NCI-H146 treated with DMSO at 0.1 percent for 48 hours (cell line): ENCODE measurements around the gene HTT.

Experiments
- DNase-seq: peaks from one replicate; lab custom pipeline; 2025; ENCODE audit not compliant: unreplicated experiment; lab: John Stamatoyannopoulos, UW

HTT gene

GRCh38 chr4:3232871-3233271 is 158.4 kb downstream of the HTT start:
- DNase-seq, result no peak

- no peak for DNase-seq
These were observed 159.1 kb downstream of the HTT start for GRCh38 chr4:3233391-3234071.

GRCh38 chr4:3234171-3235029 is 159.9 kb downstream of the HTT start:
- DNase-seq, result no peak

GRCh38 chr4:3235030-3235345 is 160.5 kb downstream of the HTT start:
- no peak for DNase-seq

- DNase-seq, result no peak
These were observed 161.1 kb downstream of the HTT start for GRCh38 chr4:3235581-3235980.

GRCh38 chr4:3236326-3236878 is 161.9 kb downstream of the HTT start:
- no peak for DNase-seq

GRCh38 chr4:3237266-3237665 is 162.8 kb downstream of the HTT start:
- no peak for DNase-seq

GRCh38 chr4:3237712-3238560 is 163.5 kb downstream of the HTT start:
- no peak for DNase-seq

- DNase-seq, result no peak
These were observed 164.2 kb downstream of the HTT start for GRCh38 chr4:3238721-3239120.

- no peak for DNase-seq
These were observed 164.8 kb downstream of the HTT start for GRCh38 chr4:3239303-3239702.

- peak; percentile 98 for DNase-seq
These were observed 165.8 kb downstream of the HTT start for GRCh38 chr4:3239998-3240920.

- no peak for DNase-seq
These were observed 166.5 kb downstream of the HTT start for GRCh38 chr4:3240936-3241522.

- no peak for DNase-seq
These were observed 167.5 kb downstream of the HTT start for GRCh38 chr4:3241898-3242524.

- no peak for DNase-seq
These were observed 168.8 kb downstream of the HTT start for GRCh38 chr4:3243136-3243780.

GRCh38 chr4:3244002-3244401 is 169.5 kb downstream of the HTT start:
- no peak for DNase-seq

GRCh38 chr4:3244747-3245146 is 170.3 kb downstream of the HTT start:
- no peak for DNase-seq

- DNase-seq, result no peak
These were observed 171.2 kb downstream of the HTT start for GRCh38 chr4:3245676-3246075.

- no peak for DNase-seq
These were observed 172.2 kb downstream of the HTT start for GRCh38 chr4:3246458-3247398.
